Activated CD8-positive, alpha-beta memory T cell treated with anti-CD3 and anti-CD28 coated beads, Interleukin-2, amount 10 ng/mL, durations not matched to agents 7 days and 5 days (primary cell): Measurements from ENCODE around the gene PHF21A. TPM values are rescaled to one million over a fixed set of nuclear protein-coding genes. Genes with fewer than 3 reads are reported as not detected.

Experiments
- ATAC-seq: fragments of 150-1000 bp; cut with Tn5 transposase; one replicate; pipeline ENCODE4 v1.10.0; 2021; ENCODE audit warnings: moderate library complexity
- CTCF ChIA-PET: fragments of 350-600 bp; sonication (Branson Sonifier 250); formaldehyde crosslinking; loops from one replicate; lab custom pipeline; 2021; ENCODE audit warnings: antibody characterized with exemption; lab: Charles Lee
- DNase-seq: peaks from one replicate; pipeline ENCODE4 v3.0.0-alpha.2; 2020
- H3K27ac Mint-ChIP-seq: one replicate; pipeline ENCODE4 v1.8.0; 2021; ENCODE audit warnings: mild to moderate bottlenecking, mixed read lengths
- H3K27me3 Mint-ChIP-seq: one replicate; pipeline ENCODE4 v1.8.0; 2021; ENCODE audit warnings: mixed read lengths
- H3K36me3 Mint-ChIP-seq: one replicate; pipeline ENCODE4 v1.8.0; 2021; ENCODE audit warnings: mild to moderate bottlenecking, mixed read lengths
- H3K4me1 Mint-ChIP-seq: one replicate; pipeline ENCODE4 v1.8.0; 2021; ENCODE audit warnings: mixed read lengths
- H3K4me3 Mint-ChIP-seq: one replicate; pipeline ENCODE4 v1.8.0; 2021; ENCODE audit warnings: mild to moderate bottlenecking, moderate library complexity, mixed read lengths
- H3K9me3 Mint-ChIP-seq: one replicate; pipeline ENCODE4 v1.8.0; 2022; ENCODE audit warnings: low read depth, mixed read lengths
- total RNA-seq, 2 experiments: library from RNA; stranded (reverse); gene quantifications; one replicate each; pipeline ENCODE4 v1.2.3, GENCODE V29; 2021

PHF21A gene
- total RNA-seq, 2 experiments from 2014 or later: 34.6 to 39.7 TPM

DNA sequence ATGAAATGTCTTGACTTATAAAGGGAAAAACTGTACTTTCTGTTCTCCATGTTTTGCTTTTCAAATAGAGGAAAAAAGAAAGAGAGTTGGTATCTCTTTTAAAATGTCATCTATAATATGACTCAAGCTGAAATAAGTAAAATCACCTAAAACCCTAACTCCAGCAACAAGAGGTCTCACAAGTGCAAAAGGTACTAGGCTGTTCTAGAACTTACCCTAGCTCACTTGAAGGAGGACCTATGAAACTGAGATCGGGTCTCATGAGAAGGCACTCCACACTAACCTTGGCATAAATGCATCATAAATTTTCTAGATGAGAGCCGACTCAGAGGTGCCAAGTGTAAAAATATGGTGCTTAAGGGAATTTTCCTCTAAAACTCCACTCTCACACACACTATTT lies 63.8 kb downstream of the PHF21A start:
- Mint-ChIP-seq H3K9me3 (no peaks in the 10 kb centered on the region), H3K27ac (no peak overlapping the region), H3K4me1 (no peaks in the 10 kb centered on the region), H3K27me3 (no peaks in the 10 kb centered on the region), H3K4me3 (no peak overlapping the region), H3K36me3 (peaks cover 2% of the 10 kb centered on the region)
- CTCF ChIA-PET: no interaction called here
- no peak for ATAC-seq
- DNase-seq: no peak

- CTCF ChIA-PET: no interaction called here
- H3K4me3 Mint-ChIP-seq: no peak overlapping the region
- ATAC-seq: no peak
These were observed 65.9 kb downstream of the PHF21A start for GRCh38 chr11:46055371-46055770.

GRCh38 chr11:46051102-46051501 lies 70.2 kb downstream of the PHF21A start:
- ATAC-seq (no peak), DNase-seq (no peak)
- Mint-ChIP-seq H3K27ac (no peak overlapping the region), H3K27me3 (no peaks in the 10 kb centered on the region), H3K4me3 (no peak overlapping the region), H3K9me3 (no peaks in the 10 kb centered on the region), H3K4me1 (peaks cover 2% of the 10 kb centered on the region), H3K36me3 (peaks cover 5% of the 10 kb centered on the region)
- CTCF ChIA-PET: no interaction called here

More at GRCh38 chr11:46055371-46055770, 65.9 kb downstream of the PHF21A start:
- Mint-ChIP-seq H3K9me3 (no peaks in the 10 kb centered on the region), H3K4me1 (no peaks in the 10 kb centered on the region), H3K36me3 (no peaks in the 10 kb centered on the region), H3K27me3 (no peaks in the 10 kb centered on the region), H3K27ac (no peak overlapping the region)
- no peak for DNase-seq

DNA sequence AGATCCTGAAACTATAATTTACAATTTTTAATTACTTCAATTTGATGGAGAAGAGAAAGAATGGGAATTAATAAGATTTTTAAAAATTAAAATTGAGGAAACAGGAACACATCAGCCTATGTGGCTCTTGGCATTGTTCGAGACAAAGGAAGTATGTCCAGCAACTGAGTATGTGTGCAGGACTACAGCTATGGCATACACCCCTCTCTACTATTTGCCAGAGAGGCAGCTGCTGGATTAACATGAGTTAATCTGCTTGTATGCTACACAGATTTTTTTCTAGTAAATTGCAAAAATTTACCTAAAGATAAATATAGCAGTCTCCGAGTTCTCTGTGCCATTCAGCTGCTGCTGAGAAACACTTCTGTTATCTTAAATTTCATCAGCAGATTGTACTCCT lies 70.6 kb downstream of the PHF21A start:
- Mint-ChIP-seq H3K9me3 (no peaks in the 10 kb centered on the region), H3K27ac (no peak overlapping the region), H3K4me1 (peaks cover 4% of the 10 kb centered on the region), H3K4me3 (no peak overlapping the region), H3K36me3 (peaks cover 5% of the 10 kb centered on the region), H3K27me3 (no peaks in the 10 kb centered on the region)
- DNase-seq: no peak
- ATAC-seq: no peak
- CTCF ChIA-PET: interaction anchor here (1.0 kb wide), 1 partner anchor 44 kb away, joined by 3 read pairs; no protein-coding TSS in a partner anchor

- no peak for ATAC-seq
- peaks cover 4% of the 10 kb centered on the region for H3K4me1 Mint-ChIP-seq
- no peaks in the 10 kb centered on the region for H3K9me3 Mint-ChIP-seq
- H3K27ac Mint-ChIP-seq: no peak overlapping the region
- peaks cover 5% of the 10 kb centered on the region for H3K36me3 Mint-ChIP-seq
- CTCF ChIA-PET: interaction anchor here (1.0 kb wide), 1 partner anchor 43 kb away, joined by 3 read pairs; no protein-coding TSS in a partner anchor
- H3K4me3 Mint-ChIP-seq: no peak overlapping the region
- DNase-seq: no peak
- no peaks in the 10 kb centered on the region for H3K27me3 Mint-ChIP-seq
These were observed 71.2 kb downstream of the PHF21A start for GRCh38 chr11:46050003-46050461.

DNA sequence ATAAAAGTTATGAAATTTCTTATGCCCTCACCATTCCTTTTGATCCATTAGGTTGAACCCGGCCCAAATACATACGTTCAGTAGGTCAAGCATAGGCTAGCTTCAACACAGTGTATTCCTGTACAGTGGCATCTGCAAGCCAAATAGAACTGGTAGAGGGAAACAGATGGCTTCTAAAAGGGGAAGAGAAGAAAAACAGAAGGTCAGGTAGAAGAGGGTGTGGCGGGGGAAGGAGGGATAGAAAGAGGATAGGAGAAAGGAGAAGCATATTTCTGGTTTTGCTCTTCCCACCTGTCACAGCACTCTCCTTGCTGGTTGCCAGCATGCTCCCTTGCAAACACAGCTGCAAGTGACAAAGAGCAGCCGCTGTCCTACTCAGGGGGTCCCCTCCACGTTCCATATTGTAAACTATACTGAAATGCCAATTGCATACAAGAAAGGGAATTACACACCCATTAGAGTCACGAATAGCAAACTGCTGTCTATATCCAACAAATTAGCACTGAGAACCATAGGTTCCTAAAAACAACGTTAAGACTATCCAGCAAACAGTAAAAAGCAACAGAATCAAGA lies 71.8 kb downstream of the PHF21A start:
- ATAC-seq: no peak
- Mint-ChIP-seq H3K27me3 (no peaks in the 10 kb centered on the region), H3K4me1 (peaks cover 4% of the 10 kb centered on the region), H3K4me3 (no peak overlapping the region), H3K9me3 (no peaks in the 10 kb centered on the region), H3K36me3 (peaks cover 5% of the 10 kb centered on the region), H3K27ac (no peak overlapping the region)
- CTCF ChIA-PET: no interaction called here
- no peak for DNase-seq

- peaks cover 5% of the 10 kb centered on the region for H3K36me3 Mint-ChIP-seq
- no peaks in the 10 kb centered on the region for H3K9me3 Mint-ChIP-seq
- H3K27me3 Mint-ChIP-seq: no peaks in the 10 kb centered on the region
- DNase-seq (no peak), ATAC-seq (no peak)
- H3K27ac Mint-ChIP-seq: no peak overlapping the region
- peaks cover 4% of the 10 kb centered on the region for H3K4me1 Mint-ChIP-seq
- CTCF ChIA-PET: no interaction called here
- H3K4me3 Mint-ChIP-seq: no peak overlapping the region
These were observed 73.1 kb downstream of the PHF21A start for GRCh38 chr11:46048198-46048597.

- H3K27ac Mint-ChIP-seq: no peak overlapping the region
- H3K9me3 Mint-ChIP-seq: no peaks in the 10 kb centered on the region
- DNase-seq (no peak), ATAC-seq (no peak)
- no peak overlapping the region for H3K4me3 Mint-ChIP-seq
- H3K4me1 Mint-ChIP-seq: peaks cover 4% of the 10 kb centered on the region
- H3K36me3 Mint-ChIP-seq: peaks cover 5% of the 10 kb centered on the region
- CTCF ChIA-PET: no interaction called here
- H3K27me3 Mint-ChIP-seq: no peaks in the 10 kb centered on the region
These were observed 73.7 kb downstream of the PHF21A start for GRCh38 chr11:46047520-46047919.

- Mint-ChIP-seq H3K9me3 (no peaks in the 10 kb centered on the region), H3K36me3 (peaks cover 5% of the 10 kb centered on the region), H3K27me3 (no peaks in the 10 kb centered on the region), H3K27ac (no peak overlapping the region), H3K4me1 (peaks cover 6% of the 10 kb centered on the region), H3K4me3 (no peak overlapping the region)
- ATAC-seq: no peak
- CTCF ChIA-PET: interaction anchor here (0.7 kb wide), 1 partner anchor 58 kb away, joined by 3 read pairs; no protein-coding TSS in a partner anchor
- no peak for DNase-seq
These were observed 75.4 kb downstream of the PHF21A start for GRCh38 chr11:46045811-46046210.

DNA sequence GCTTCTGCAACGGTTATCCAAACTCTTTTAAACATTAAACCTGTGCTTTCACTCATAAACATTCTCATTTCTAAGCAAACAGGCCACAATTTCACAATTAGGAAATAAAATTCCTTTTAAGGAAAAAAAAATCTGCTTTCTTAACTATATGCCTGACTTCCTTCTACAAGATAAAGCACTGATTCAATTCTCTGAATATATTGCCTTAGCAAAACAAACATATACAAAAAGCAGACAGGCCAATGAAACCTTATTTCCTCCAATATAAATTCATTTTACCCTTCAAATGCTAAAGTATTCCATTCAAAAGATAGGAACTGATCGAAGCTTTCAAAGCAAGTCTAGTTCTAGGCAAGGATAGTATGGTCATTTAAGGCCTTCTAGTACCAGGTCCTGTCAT lies 76.7 kb downstream of the PHF21A start:
- Mint-ChIP-seq H3K9me3 (no peaks in the 10 kb centered on the region), H3K27me3 (no peaks in the 10 kb centered on the region), H3K4me1 (peaks cover 7% of the 10 kb centered on the region), H3K27ac (no peak overlapping the region), H3K36me3 (peaks cover 4% of the 10 kb centered on the region), H3K4me3 (no peak overlapping the region)
- DNase-seq (no peak), ATAC-seq (no peak)
- CTCF ChIA-PET: no interaction called here

GRCh38 chr11:46039990-46040389 lies 81.3 kb downstream of the PHF21A start:
- no peak for ATAC-seq
- Mint-ChIP-seq H3K27ac (no peak overlapping the region), H3K4me1 (peaks cover 4% of the 10 kb centered on the region), H3K27me3 (no peaks in the 10 kb centered on the region), H3K36me3 (no peaks in the 10 kb centered on the region), H3K9me3 (no peaks in the 10 kb centered on the region), H3K4me3 (no peak overlapping the region)
- DNase-seq: no peak
- CTCF ChIA-PET: interaction anchor here (1.5 kb wide), 1 partner anchor 75 kb away, joined by 3 read pairs; no protein-coding TSS in a partner anchor

GRCh38 chr11:46038529-46038928 lies 82.7 kb downstream of the PHF21A start:
- H3K27ac Mint-ChIP-seq: no peak overlapping the region
- no peak for DNase-seq
- H3K4me1 Mint-ChIP-seq: peaks cover 4% of the 10 kb centered on the region
- no peaks in the 10 kb centered on the region for H3K9me3 Mint-ChIP-seq
- CTCF ChIA-PET: no interaction called here
- no peaks in the 10 kb centered on the region for H3K27me3 Mint-ChIP-seq
- ATAC-seq: no peak
- H3K36me3 Mint-ChIP-seq: no peaks in the 10 kb centered on the region
- no peak overlapping the region for H3K4me3 Mint-ChIP-seq

GRCh38 chr11:46036969-46037368 lies 84.3 kb downstream of the PHF21A start:
- Mint-ChIP-seq H3K27me3 (no peaks in the 10 kb centered on the region), H3K9me3 (no peaks in the 10 kb centered on the region), H3K36me3 (no peaks in the 10 kb centered on the region), H3K4me1 (peaks cover 4% of the 10 kb centered on the region), H3K27ac (no peak overlapping the region), H3K4me3 (no peak overlapping the region)
- CTCF ChIA-PET: no interaction called here
- DNase-seq (no peak), ATAC-seq (no peak)

DNA sequence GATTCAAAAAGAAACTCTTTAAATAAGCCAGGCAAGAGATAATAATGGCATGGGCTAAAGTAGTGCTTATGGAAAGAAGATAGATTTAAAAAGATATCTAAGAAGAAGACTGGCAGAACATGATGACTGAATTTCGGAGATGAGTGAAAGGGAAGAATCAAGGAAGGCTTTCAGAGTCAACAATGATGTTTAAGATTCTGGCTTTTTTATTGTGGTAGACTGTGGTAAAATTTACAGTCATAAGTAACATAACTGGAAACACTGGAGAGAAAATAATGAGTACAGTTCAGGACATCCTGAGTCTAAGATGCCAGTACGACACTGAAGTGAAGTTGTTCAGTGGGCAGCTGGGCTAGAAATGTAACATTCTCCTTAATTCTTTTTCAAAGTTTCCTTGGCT lies 85.2 kb downstream of the PHF21A start:
- DNase-seq: no peak
- Mint-ChIP-seq H3K36me3 (no peaks in the 10 kb centered on the region), H3K9me3 (no peaks in the 10 kb centered on the region), H3K27me3 (no peaks in the 10 kb centered on the region), H3K4me1 (peaks cover 4% of the 10 kb centered on the region), H3K4me3 (no peak overlapping the region), H3K27ac (no peak overlapping the region)
- CTCF ChIA-PET: no interaction called here
- no peak for ATAC-seq
